ENCODE data around the gene NCCRP1.

The NCCRP1 gene

GRCh38 chr19:39181500-39182173, 15.1 kb upstream of the NCCRP1 start:
- no peak for DNase-seq

- DNase-seq = no peak
Observed at GRCh38 chr19:39182174-39182505, 14.6 kb upstream of the NCCRP1 start.

GRCh38 chr19:39183104-39183503, 13.7 kb upstream of the NCCRP1 start:
- DNase-seq = no peak

GRCh38 chr19:39186391-39186790, 10.4 kb upstream of the NCCRP1 start:
- no peak for DNase-seq

- no peak for DNase-seq
Observed at GRCh38 chr19:39187552-39187943, 9.2 kb upstream of the NCCRP1 start.

GRCh38 chr19:39188960-39189359, 7.8 kb upstream of the NCCRP1 start:
- no peak for DNase-seq

GRCh38 chr19:39190768-39191167, 6.0 kb upstream of the NCCRP1 start:
- DNase-seq = no peak

- DNase-seq = no peak
Observed at GRCh38 chr19:39192846-39193245, 3.9 kb upstream of the NCCRP1 start.

- DNase-seq = no peak
Observed at GRCh38 chr19:39193803-39194202, 3.0 kb upstream of the NCCRP1 start.

GRCh38 chr19:39194832-39195542, 1.8 kb upstream of the NCCRP1 start:
- no peak for DNase-seq

- DNase-seq = no peak
Observed at GRCh38 chr19:39195755-39196154, 1.0 kb upstream of the NCCRP1 start.

- no peak for DNase-seq
Observed at GRCh38 chr19:39196320-39196719, 444 bp upstream of the NCCRP1 start.

- no peak for DNase-seq
Observed at GRCh38 chr19:39197808-39198207, 1.0 kb downstream of the NCCRP1 start.

- DNase-seq = peak; percentile 51
Observed at GRCh38 chr19:39199025-39199424, 2.3 kb downstream of the NCCRP1 start.

GRCh38 chr19:39200066-39200802, 3.5 kb downstream of the NCCRP1 start:
- DNase-seq = no peak

GRCh38 chr19:39200803-39201115, 4.0 kb downstream of the NCCRP1 start:
- no peak for DNase-seq

- DNase-seq = no peak
Observed at GRCh38 chr19:39202998-39203355, 6.2 kb downstream of the NCCRP1 start.

GRCh38 chr19:39203372-39204341, 6.9 kb downstream of the NCCRP1 start, which contains the start of gene SYCN:
TSS of gene SYCN (minus strand) at chr19:39204263. CDS start at chr19:39204254, 9 bp downstream.
- DNase-seq = no peak

GRCh38 chr19:39205449-39205764, 8.6 kb downstream of the NCCRP1 start:
- peak; percentile 50 for DNase-seq

GRCh38 chr19:39206122-39206521, 9.4 kb downstream of the NCCRP1 start:
- no peak for DNase-seq

GRCh38 chr19:39207293-39207836, 10.6 kb downstream of the NCCRP1 start:
- no peak for DNase-seq

- DNase-seq = no peak
Observed at GRCh38 chr19:39208175-39208795, 11.5 kb downstream of the NCCRP1 start.

All from OCI-M1 (cell line).